Prostate gland (tissue), 2 donors: ENCODE measurements around the gene KCTD21. TPM values are rescaled to one million over a fixed set of nuclear protein-coding genes. Genes with fewer than 3 reads are reported as not detected.

Source experiments
- DNase-seq: peaks from one replicate; pipeline ENCODE4 v3.0.0-alpha.2; 2019; ENCODE audit warnings: low spot score
- H3K27ac ChIP-seq, 2 donors: fragments of 200-600 bp; sonication (generic); 2 replicates each; pipeline ENCODE4 v1.5.1; 2017 to 2019
- H3K27me3 ChIP-seq: fragments of 200-600 bp; sonication (generic); replicated peaks from 2 replicates; pipeline ENCODE4 v1.5.1; 2019; ENCODE audit not compliant: insufficient read depth
- H3K36me3 ChIP-seq, 2 donors: fragments of 200-600 bp; sonication (generic); 1 replicate in 1 of 2; 2 replicates in 1 of 2; pipeline versions ENCODE4 v1.5.1 to v1.8.1; 2017 to 2019
- H3K4me1 ChIP-seq: fragments of 200-600 bp; sonication (generic); replicated peaks from 2 replicates; pipeline ENCODE4 v1.5.1; 2019
- H3K4me3 ChIP-seq, 2 donors: fragments of 200-600 bp; sonication (generic); 2 replicates each; pipeline ENCODE4 v1.5.1; 2017 to 2019
- H3K9me3 ChIP-seq: fragments of 200-600 bp; sonication (generic); 2 replicates; pipeline ENCODE4 v1.5.1; 2017
- CTCF ChIP-seq, 4 experiments: fragments of 200-600 bp in 2 of 4; fragments of 450-650 bp in 2 of 4; sonication (generic) in 2 of 4; IDR thresholded peaks; 1 replicate in 3 of 4; 2 replicates in 1 of 4; pipeline ENCODE4 v1.5.1; 2016 to 2019; ENCODE audit warnings: antibody characterized with exemption in 4 of 4, mild to moderate bottlenecking in 2 of 4, moderate library complexity in 2 of 4
- POLR2A ChIP-seq: fragments of 450-650 bp; IDR thresholded peaks from one replicate; pipeline ENCODE4 v1.6.1; 2016; ENCODE audit warnings: antibody characterized with exemption, mild to moderate bottlenecking
- POLR2AphosphoS5 ChIP-seq: sonication (generic); formaldehyde crosslinking; IDR thresholded peaks from one replicate; pipeline ENCODE4 v1.6.1; 2017; ENCODE audit warnings: antibody characterized with exemption
- WGBS: methylation state at CpG from one replicate; pipeline ENCODE4 v1.1.5; 2018; 5-methylcytosine and 5-hydroxymethylcytosine counted together
- intact Hi-C: fragments of 100-400 bp; cut with DNase I; formaldehyde crosslinking; loops from one replicate; pipeline ENCODE4 v1.14.2; 2022
- total RNA-seq, 2 donors: library from RNA; depleted of rRNA; stranded (reverse); fragments of >200 nt; gene quantifications; one replicate each; pipeline ENCODE4 v1.1.0, GENCODE V29; 2016

Gene KCTD21
- total RNA-seq, 2 donors from 2014 or later, result 7.3 to 12.2 TPM

DNA sequence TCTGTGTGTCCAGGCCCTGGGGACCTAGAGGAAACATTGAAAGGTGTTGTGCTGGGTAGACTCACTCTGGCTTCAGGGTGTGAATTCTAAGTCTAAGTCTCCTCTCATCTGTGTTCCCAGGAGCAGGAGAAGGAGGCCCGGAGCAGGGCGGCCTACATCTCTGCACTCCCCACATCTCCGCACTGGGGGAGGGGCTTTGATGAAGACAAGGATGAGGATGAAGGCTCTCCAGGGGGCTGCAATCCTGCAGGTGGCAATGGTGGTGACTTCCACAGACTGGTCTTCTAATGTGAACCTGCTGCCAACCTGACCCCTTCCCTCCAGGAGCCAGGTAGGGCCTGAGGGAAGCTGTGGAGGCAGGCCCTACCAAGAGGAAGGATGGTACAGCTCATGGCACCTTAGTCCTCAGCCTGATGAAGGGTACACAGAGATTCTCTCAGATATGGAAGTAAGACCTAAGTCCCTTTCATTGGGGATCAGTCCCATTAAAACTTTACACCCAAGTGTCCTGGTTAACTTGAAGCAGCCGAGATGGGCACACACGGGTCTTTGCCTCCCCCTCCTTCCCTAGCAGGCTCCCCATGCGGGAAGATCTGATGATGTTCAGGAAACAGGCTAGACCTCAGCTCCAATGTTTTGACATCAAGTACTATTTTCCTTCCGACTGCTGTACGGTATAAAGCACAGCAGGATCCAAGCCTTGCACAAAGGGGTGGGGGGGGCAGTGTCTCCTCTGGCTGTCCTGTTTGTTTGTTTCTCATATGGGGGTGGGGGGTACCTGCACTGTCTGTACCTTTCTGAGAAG, 25.3 kb upstream of the KCTD21 start:
- intact Hi-C loops, result no loop called here
- Histone ChIP-seq H3K9me3 (no peaks in the 10 kb centered on the region), H3K4me3 (no peak overlapping the region), H3K36me3 (no peaks in the 10 kb centered on the region), H3K4me1 (no peaks in the 10 kb centered on the region), H3K27ac (no peak overlapping the region), H3K27me3 (no peaks in the 10 kb centered on the region)
- no peak for TF ChIP-seq POLR2AphosphoS5
- TF ChIP-seq CTCF (IDR thresholded peaks at IDR 0.05), result no peak
- TF ChIP-seq POLR2A, result no peak
- 74% methylated on average over 8 of the region's 8 CpGs for WGBS
- no peak for DNase-seq

DNA sequence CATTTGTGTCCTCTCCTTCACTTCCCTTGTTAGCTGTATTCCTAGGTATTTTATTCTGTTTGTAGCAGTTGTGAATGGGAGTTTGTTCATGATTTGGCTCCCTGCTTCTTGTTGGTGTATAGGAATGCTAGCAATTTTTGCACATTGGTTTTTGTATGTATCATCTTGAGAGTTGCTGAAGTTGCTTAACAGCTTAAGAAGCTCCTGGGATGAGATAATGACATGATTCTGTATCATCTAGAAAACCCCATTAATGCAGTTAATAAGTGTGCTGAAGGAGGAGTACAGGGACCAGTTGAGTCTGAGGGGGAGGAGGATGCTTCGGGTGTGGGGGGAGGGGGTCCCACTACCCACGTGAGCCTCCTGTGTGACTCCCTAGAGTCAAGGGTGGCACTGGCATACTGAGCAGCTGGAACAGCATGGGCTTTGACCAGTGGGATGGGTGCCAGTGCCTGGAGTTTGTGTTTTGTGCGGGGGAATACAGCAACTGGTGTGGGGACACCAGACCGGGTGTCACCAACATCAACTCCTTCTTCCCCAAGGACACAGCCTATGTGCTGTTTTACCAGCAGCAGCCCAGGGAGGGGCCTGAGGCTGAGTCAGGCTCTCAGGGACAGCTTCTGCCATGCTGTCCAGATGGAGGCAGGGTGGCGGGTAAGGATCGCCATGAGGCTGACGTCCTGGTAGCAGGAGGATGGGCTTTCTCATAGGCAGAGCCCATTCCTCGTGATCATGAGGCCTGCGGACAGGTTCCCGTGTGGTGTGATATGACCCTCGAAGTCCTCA, 24.4 kb upstream of the KCTD21 start:
- H3K4me3 ChIP-seq, result no peak overlapping the region
- no peaks in the 10 kb centered on the region for H3K9me3 ChIP-seq
- intact Hi-C loops, result no loop called here
- H3K4me1 ChIP-seq, result no peaks in the 10 kb centered on the region
- DNase-seq, result no peak
- H3K27ac ChIP-seq, result no peak overlapping the region
- no peaks in the 10 kb centered on the region for H3K36me3 ChIP-seq
- 88% methylated on average over 10 of the region's 11 CpGs for WGBS
- TF ChIP-seq CTCF (IDR thresholded peaks at IDR 0.05) (no peak), POLR2AphosphoS5 (no peak), POLR2A (no peak)
- no peaks in the 10 kb centered on the region for H3K27me3 ChIP-seq

DNA sequence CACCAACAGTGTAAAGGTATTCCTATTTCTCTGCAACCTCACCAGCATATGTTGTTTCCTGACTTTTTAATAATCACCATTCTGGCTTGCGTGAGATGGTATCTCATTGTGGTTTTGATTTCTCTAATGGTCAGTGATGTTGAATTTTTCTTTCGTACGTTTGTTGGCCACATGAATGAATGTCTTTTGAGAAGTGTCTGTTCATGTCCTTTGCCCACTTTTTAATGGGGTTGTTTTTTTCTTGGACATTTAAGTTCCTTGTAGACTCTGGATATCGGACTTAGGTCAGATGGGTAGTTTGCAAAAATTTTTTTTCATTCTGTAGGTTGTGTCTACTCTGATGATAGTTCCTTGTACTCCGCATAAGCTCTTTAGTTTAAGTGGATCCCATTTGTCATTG, 23.1 kb upstream of the KCTD21 start:
- no peak for TF ChIP-seq POLR2AphosphoS5
- TF ChIP-seq CTCF (IDR thresholded peaks at IDR 0.05), result no peak
- no peak for TF ChIP-seq POLR2A
- intact Hi-C loops, result no loop called here
- Histone ChIP-seq H3K27ac (no peak overlapping the region), H3K27me3 (no peaks in the 10 kb centered on the region), H3K36me3 (no peaks in the 10 kb centered on the region), H3K4me1 (no peaks in the 10 kb centered on the region), H3K4me3 (no peak overlapping the region), H3K9me3 (no peaks in the 10 kb centered on the region)
- 92% methylated on average over 5 of the region's 5 CpGs for WGBS
- DNase-seq, result no peak

DNA sequence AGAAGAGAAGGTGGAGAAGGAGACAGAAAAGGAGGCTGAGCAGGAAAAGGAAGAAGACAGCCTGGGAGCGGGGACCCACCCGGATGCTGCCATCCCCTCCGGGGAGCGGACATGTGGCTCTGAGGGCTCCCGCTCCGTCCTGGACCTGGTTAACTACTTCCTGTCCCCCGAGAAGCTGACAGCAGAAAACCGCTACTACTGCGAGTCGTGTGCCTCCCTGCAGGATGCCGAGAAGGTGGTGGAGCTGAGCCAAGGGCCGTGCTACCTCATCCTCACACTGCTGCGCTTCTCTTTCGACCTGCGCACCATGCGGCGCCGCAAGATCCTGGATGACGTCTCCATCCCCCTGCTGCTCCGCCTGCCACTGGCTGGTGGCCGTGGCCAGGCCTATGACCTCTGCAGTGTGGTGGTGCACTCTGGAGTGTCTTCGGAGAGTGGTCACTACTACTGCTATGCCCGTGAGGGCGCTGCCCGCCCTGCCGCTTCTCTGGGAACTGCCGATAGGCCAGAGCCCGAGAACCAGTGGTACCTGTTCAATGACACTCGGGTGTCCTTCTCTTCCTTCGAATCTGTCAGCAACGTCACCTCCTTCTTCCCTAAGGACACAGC, 21.7 kb upstream of the KCTD21 start:
- no peaks in the 10 kb centered on the region for H3K27me3 ChIP-seq
- H3K36me3 ChIP-seq, result no peaks in the 10 kb centered on the region
- no peak overlapping the region for H3K4me3 ChIP-seq
- intact Hi-C loops, result no loop called here
- no peaks in the 10 kb centered on the region for H3K4me1 ChIP-seq
- WGBS, result 89% methylated on average over 30 of the region's 31 CpGs
- TF ChIP-seq POLR2A, result no peak
- TF ChIP-seq CTCF (IDR thresholded peaks at IDR 0.05), result no peak
- TF ChIP-seq POLR2AphosphoS5, result no peak
- no peak overlapping the region for H3K27ac ChIP-seq
- H3K9me3 ChIP-seq, result no peaks in the 10 kb centered on the region
- DNase-seq, result no peak
